Stimulated activated CD8-positive, alpha-beta memory T cell treated with anti-CD3 and anti-CD28 coated beads, Interleukin-4, amount 100 ng/mL, for 24 hours (primary cell): Measurements from ENCODE around the gene NOPCHAP1.
A peak's percentile ranks its signal among the peaks of the same experiment; 100 is the strongest.
"Not testable (repeated sequence)": the region's sequence is repeated elsewhere in the genome, so short reads cannot be mapped to it uniquely, and the experiment has no call there.

Source experiments
- DNase-seq: peaks from one replicate; pipeline ENCODE4 v3.0.0-alpha.2; 2020; ENCODE audit warnings: low read depth

Gene NOPCHAP1

GRCh38 chr12:104986022-104986941 lies at the start of gene NOPCHAP1:
Gene NOPCHAP1 (plus strand): TSS chr12:104986316. CDS start chr12:104986353, 37 bp downstream.
- DNase-seq: peak; percentile 84

GRCh38 chr12:104938371-104938770 lies 47.7 kb upstream of the NOPCHAP1 start:
- DNase-seq: no peak

- DNase-seq: no peak
Measured at GRCh38 chr12:104939089-104939488, 47.0 kb upstream of the NOPCHAP1 start.

DNA sequence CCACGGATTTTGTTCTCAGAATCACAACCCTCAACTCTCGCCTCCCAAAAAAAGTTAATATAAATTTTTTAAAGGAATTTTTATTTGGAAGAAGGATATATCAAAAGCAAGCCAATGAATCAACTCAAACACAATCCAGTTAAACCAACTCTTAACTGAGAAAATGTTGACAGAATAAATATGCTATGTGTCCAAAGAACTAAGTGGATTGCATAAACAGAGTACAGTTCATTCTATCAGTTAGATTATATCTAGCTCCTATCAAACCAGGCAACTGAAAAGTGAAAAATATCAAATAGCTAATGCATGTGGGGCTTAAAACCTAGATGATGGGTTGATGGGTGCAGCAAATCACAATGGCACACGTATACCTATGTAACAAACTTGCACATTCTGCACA lies 44.7 kb upstream of the NOPCHAP1 start:
- no peak for DNase-seq

DNA sequence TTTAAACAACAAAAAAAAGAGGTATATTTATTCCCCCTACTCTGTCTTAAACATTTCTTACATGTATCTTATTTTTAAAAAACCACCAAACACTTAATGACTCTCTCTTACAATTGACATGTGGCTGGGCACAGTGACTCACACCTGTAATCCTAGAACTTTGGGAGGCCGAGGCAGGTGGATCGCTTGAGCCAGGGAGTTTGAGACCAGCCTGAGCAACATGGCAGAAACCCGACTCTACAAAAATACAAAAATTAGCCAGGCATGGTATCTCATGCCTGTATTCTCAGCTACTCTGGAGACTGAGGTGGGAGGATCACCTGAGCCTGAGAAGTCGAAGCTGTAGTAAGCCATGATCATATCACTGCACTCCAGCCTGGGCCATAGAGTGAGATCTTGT lies 44.0 kb upstream of the NOPCHAP1 start:
- no peak for DNase-seq

DNA sequence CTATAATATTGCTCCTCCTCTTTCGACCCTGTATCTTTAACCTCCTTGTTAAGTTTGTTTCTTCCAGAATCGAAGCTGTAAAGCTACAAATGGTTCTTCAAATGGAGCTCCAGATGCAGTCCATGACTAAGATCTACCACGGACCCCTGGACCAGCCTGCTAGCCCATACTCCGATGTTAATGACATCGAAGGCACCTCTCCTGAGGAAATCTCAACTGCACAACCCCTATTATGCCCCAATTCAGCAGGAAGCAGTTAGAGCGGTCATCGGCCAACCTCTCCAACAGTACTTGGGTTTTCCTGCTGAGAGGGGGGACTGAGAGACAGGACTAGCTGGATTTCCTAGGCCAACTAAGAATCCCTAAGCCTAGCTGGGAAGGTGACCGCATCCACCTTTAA lies 42.7 kb upstream of the NOPCHAP1 start:
- DNase-seq: not testable (repeated sequence)

DNA sequence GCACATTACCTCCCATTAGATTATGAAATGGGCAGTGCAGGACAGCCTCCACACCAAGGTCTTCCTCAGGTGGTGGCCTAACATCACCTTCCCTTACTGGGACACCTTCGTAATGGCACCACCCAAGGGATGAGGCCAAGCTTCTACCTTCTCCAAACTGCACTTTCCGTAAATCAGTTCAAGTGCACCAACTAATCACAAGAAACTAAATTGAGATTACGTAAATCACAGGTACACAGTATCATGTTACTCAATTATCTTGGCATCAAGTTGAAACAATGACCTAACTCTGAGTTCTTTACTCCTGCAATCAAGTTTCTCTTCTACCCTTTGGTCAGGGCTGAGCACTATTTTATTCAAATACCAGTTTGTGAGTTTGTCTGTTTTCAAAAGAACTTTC lies 41.9 kb upstream of the NOPCHAP1 start:
- no peak for DNase-seq

GRCh38 chr12:104948716-104949115 lies 37.4 kb upstream of the NOPCHAP1 start:
- not testable (repeated sequence) for DNase-seq

DNA sequence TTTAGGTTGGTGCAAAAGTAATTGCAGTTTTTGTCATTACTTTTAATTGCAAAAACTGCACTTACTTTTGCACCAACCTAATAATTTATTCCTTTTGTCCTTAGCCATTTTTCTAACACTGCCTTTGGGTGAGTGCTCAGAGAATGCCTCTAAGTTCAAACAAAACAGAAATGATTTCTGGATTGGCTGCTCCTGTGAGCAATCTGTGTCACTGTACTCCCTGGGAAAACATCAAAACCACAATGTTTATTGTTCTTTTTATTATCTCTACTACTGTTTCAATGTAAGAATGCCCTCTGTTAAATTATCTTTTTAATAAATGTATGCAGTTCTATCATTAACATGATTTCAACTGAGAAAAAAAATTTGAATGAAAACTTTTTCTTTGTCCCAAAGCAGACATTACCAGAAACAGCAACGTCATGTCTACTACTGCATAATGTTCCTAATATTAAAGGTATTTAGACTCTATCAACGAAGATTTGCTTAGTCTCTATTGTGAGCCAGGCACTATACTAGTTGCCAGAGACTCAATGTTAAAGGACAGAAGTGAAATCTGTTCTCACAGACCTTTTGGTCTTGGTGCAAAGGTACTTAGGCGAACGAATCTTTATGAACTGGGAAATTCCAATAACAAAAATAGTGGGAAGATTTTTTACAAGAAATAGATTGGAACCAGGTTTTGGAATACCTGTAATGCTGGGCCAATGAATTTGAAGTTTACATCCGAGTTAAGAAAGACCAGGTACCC lies 34.2 kb upstream of the NOPCHAP1 start:
- no peak for DNase-seq

GRCh38 chr12:104952816-104953215 lies 33.3 kb upstream of the NOPCHAP1 start:
- no peak for DNase-seq

DNA sequence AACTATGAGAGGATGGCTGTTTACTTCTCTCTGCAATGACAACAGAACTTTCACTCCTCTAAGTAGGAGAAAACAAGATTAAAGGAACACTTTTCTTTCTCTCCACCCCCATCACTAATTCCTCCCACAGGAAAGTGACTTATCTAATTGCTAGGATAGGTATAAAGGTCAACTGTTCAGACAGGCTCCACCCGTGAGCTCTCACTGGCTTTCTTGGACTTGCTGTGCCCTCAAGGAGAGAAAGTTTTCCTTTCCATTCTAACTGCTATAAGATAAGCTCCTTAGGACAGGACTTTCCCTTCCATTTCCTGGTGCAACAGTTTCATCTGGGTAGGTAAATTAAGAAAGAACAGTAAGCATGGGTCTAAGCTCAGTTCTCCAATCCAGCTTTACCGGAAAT lies 32.8 kb upstream of the NOPCHAP1 start:
- no peak for DNase-seq

GRCh38 chr12:104955703-104956102 lies 30.4 kb upstream of the NOPCHAP1 start:
- DNase-seq: no peak

GRCh38 chr12:104956870-104957718 lies 29.0 kb upstream of the NOPCHAP1 start:
- DNase-seq: no peak

- DNase-seq: no peak
Measured at GRCh38 chr12:104957719-104958000, 28.5 kb upstream of the NOPCHAP1 start.

DNA sequence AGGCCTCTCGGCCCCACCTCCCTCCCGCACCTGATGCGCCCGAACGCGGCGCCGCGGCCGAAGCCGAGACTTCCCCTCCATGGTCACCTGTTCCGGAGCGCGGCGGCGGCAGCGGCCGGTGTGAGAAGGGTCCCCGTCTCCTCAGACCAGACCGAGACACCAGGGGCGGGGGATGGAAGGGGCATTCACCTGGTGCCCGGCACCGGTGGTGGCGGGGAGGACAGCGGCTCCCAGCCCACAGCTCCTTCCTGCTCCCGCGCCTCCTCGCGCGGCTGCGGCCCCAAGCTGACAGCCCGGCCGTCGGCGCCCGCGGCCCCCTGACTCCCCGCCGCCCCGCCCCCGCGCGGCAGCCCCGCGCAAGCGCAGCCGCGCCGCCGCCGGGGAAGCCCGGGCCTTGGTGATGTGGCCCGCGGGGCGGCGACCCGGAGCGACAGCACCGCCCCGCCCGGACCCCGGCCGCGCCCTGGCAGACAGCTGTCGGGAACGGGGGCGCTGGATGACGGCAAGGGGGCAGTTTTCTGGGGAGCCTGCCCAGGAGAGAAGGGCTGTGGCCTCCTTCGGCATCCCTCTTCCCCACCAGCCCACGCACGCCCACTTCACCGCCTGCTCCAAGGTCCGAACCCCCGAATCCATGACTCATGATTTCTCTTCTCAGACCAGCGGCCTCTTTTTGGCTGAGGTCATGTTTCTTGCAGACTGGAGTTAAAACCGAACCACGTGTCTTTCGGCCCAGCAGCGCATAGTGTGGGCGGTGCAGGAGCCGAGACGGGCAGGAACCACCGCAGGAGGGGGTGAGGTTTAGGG lies 27.9 kb upstream of the NOPCHAP1 start, which contains the start of gene SLC41A2:
TSS of gene SLC41A2 (minus strand) at position 290 of the 804 bp plus-strand sequence. CDS start 29,763 bp downstream, outside the sequence.
- peak; percentile 69 for DNase-seq

DNA sequence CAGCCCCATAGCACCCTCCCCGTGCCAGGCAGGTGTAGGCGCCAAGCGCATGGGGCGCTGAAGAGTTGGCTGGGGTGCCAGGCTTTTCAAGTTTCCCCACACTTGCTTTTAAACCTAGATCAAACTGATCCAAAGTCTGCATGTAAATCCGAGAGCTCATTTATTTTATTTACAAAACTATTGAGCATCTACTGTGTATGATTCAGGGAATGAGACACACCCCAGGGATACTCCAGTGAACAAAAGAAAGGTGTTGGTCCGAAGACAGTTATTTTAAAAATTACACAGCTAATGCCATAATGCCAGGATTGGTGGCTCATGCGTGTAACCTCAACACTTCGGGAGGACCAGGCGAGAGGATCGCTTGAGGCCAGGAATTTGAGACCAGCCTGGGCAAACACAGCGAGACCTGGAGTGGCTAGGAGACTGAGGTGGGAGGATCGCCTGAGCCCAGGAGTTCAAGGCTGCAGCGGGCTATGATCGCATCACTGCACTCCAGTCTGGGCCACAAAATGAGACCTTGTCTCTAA lies 27.2 kb upstream of the NOPCHAP1 start:
- DNase-seq: no peak

DNA sequence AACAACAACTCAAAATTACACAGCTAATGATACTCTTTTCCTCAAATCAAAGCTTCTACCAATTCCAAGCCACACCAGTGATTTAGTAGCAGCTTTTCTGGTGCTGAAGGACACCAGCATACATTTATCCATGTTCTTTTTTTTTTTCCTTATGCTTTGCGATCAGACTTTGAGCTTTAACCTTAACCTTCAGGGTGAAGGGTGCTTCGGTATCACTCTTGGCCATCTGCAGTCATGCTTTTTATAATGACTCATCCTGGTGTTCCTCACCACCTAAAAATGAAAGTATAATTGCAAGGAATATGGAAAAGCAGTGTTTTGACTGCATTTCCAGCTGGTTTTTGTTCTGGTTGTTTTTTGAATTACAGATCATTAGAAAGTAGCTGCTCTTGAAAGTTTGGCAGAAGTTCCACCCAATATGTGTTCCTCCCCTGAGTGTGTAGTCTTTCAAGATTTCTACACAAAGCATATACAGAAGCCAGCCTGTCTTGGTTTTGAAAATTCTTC lies 26.7 kb upstream of the NOPCHAP1 start:
- no peak for DNase-seq

DNA sequence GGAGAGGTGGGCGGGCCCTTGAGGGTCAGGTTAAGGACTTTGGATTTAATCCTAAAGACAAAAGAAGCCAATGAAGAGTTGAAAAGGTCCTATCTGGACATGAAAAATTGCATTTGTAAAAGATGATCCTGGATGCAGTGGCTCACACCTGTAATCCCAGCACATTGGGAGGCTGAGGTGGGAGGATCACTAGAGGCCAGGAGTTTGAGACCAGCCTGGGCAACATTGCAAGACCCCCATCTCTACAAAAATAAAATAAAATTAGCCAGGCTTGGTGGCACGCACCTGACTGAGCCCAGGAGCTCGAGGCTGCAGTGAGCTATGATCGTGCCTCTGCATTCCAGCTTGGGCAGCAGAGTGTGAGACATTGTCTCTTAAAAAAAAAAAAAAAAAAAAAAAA lies 25.7 kb upstream of the NOPCHAP1 start:
- no peak for DNase-seq

GRCh38 chr12:104963757-104964156 lies 22.4 kb upstream of the NOPCHAP1 start:
- DNase-seq: no peak

DNA sequence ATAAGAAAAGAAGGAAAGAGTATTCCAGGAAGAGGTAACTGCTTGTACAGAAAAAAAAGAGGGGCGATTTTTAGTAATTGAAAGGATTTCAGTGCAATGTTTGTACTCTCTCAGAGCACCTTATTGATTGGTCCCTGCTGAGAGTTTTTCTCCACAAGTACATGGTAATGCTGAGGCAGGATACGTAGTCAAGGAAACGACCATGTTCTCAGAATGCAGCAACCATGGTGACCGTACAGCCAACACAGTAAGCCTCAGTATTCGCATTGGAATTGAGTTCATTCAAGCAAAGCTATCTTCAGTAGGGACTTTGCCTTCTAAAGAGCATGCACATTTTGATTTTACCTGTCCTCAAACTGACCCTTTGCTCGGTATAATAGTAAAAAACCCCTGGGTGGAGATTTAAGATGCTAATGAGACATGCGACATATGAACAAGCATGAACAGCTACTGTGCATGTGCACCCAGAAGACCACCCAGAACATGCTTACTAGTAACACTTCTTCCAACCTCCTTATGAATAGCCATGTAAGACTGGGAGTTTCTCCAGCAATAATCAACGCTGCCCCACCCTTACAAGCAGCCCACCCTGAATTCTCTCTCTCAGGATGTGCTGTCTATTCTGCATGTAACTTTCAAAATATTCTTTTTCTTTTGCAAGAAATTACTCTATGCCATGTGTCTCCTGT lies 21.8 kb upstream of the NOPCHAP1 start:
- DNase-seq: no peak
